K562 (cell line): ENCODE results near the gene RAPSN. TPM values are rescaled to one million over a fixed set of nuclear protein-coding genes. Genes with fewer than 3 reads are reported as not detected.

Experiments
- BACH1 ChIP-seq: fragments of 200-800 bp; sonication (Bioruptor generic); IDR thresholded peaks from 2 replicates; pipeline ENCODE4 v1.6.1; 2016; ENCODE audit warnings: missing genetic modification characterization, missing compliant biosample characterization
- CREBBP ChIP-seq: IDR thresholded peaks from one replicate; pipeline ENCODE4 v1.6.1; 2012; ENCODE audit warnings: low read depth, mild to moderate bottlenecking, control low read depth, inconsistent platforms, low read length
- ESRRA ChIP-seq: fragments of 450-650 bp; IDR thresholded peaks from 2 replicates; pipeline ENCODE4 v1.6.1; 2014; ENCODE audit warnings: low read depth, mild to moderate bottlenecking, moderate library complexity, borderline replicate concordance
- FOSL1 ChIP-seq: fragments of 200-800 bp; sonication (Bioruptor generic); conservative IDR thresholded peaks from 2 replicates; pipeline ENCODE4 v1.6.1; 2016; ENCODE audit warnings: missing genetic modification characterization, missing compliant biosample characterization
- FOXP1 ChIP-seq: sonication (generic); formaldehyde crosslinking; IDR thresholded peaks from 2 replicates; pipeline ENCODE4 v1.8.0; 2022; ENCODE audit warnings: mild to moderate bottlenecking, missing genetic modification reagents
- FUS ChIP-seq: fragments of 200-400 bp; formaldehyde crosslinking; optimal IDR thresholded peaks from 2 replicates; pipeline ENCODE3; 2017; ENCODE audit warnings: low read depth, low read length
- GTF2B ChIP-seq: IDR thresholded peaks from 2 replicates; pipeline ENCODE4 v1.6.1; 2011; ENCODE audit not compliant: insufficient read length; ENCODE audit errors: extremely low read depth
- HDAC2 ChIP-seq: fragments of 450-650 bp; IDR thresholded peaks from 2 replicates; pipeline ENCODE4 v1.6.1; 2016; ENCODE audit warnings: mild to moderate bottlenecking
- HES1 ChIP-seq: fragments of 450-650 bp; IDR thresholded peaks from 2 replicates; pipeline ENCODE4 v1.6.1; 2016; ENCODE audit warnings: low read depth, mild to moderate bottlenecking, moderate library complexity
- ID3 ChIP-seq, 2 experiments: fragments of 250-450 bp in 1 of 2; fragments of 450-650 bp in 1 of 2; sonication (Bioruptor Pico) in 1 of 2; IDR thresholded peaks; 2 replicates each; pipeline versions ENCODE4 v1.6.1 to v1.8.0; 2016 to 2021; ENCODE audit warnings: mild to moderate bottlenecking in 2 of 2, moderate library complexity in 2 of 2, missing compliant biosample characterization in 1 of 2, missing genetic modification characterization in 1 of 2
- ILF3 ChIP-seq: fragments of 450-650 bp; IDR thresholded peaks from 2 replicates; pipeline ENCODE4 v1.6.1; 2018; ENCODE audit warnings: antibody characterized with exemption, mild to moderate bottlenecking, moderate library complexity, borderline replicate concordance
- KLF1 ChIP-seq: fragments of 450-650 bp; IDR thresholded peaks from 2 replicates; pipeline ENCODE4 v1.6.1; 2016; ENCODE audit warnings: missing genetic modification characterization, missing compliant biosample characterization
- L3MBTL2 ChIP-seq: fragments of 450-650 bp; IDR thresholded peaks from 2 replicates; pipeline ENCODE4 v1.6.1; 2016; ENCODE audit warnings: mild to moderate bottlenecking, moderate library complexity
- MAFG ChIP-seq: fragments of 450-650 bp; conservative IDR thresholded peaks from 2 replicates; pipeline ENCODE4 v1.6.1; 2016; ENCODE audit warnings: missing genetic modification characterization, missing compliant biosample characterization
- MAX ChIP-seq: sonication (generic); formaldehyde crosslinking; IDR thresholded peaks from 2 replicates; pipeline ENCODE4 v1.9.0; 2022; ENCODE audit warnings: mild to moderate bottlenecking, missing genetic modification reagents
- NFIC ChIP-seq: fragments of 450-650 bp; IDR thresholded peaks from 2 replicates; pipeline ENCODE4 v1.6.1; 2017; ENCODE audit warnings: mild to moderate bottlenecking, inconsistent platforms
- RBFOX2 ChIP-seq: fragments of 200-400 bp; formaldehyde crosslinking; IDR thresholded peaks from 2 replicates; pipeline ENCODE4 v1.6.1; 2017; ENCODE audit warnings: low read depth, mild to moderate bottlenecking, low read length, moderate library complexity
- RBM22 ChIP-seq: fragments of 200-400 bp; formaldehyde crosslinking; IDR thresholded peaks from 2 replicates; pipeline ENCODE4 v1.6.1; 2018; ENCODE audit warnings: low read length, low read depth; ENCODE audit not compliant: poor library complexity, severe bottlenecking
- TCFL5 ChIP-seq: fragments of 250-450 bp; sonication (Bioruptor Pico); conservative IDR thresholded peaks from 2 replicates; pipeline ENCODE4 v1.6.1; 2021; ENCODE audit warnings: mild to moderate bottlenecking, moderate library complexity, matching md5 sums
- TFAP4 ChIP-seq: sonication (generic); formaldehyde crosslinking; IDR thresholded peaks from 2 replicates; pipeline ENCODE4 v1.8.0; 2022; ENCODE audit warnings: missing genetic modification reagents, mild to moderate bottlenecking, moderate library complexity, borderline replicate concordance
- THRB ChIP-seq: fragments of 450-650 bp; formaldehyde crosslinking; conservative IDR thresholded peaks from 2 replicates; pipeline ENCODE4 v1.4.0; 2022; ENCODE audit warnings: mild to moderate bottlenecking, missing genetic modification characterization
- TSC22D4 ChIP-seq: fragments of 450-650 bp; IDR thresholded peaks from 2 replicates; pipeline ENCODE4 v1.6.1; 2016; ENCODE audit warnings: missing genetic modification characterization, missing biosample characterization, control low read depth
- ZNF197 ChIP-seq: fragments of 200-800 bp; sonication (Bioruptor generic); IDR thresholded peaks from 2 replicates; pipeline ENCODE4 v1.6.1; 2016; ENCODE audit warnings: low read depth, missing genetic modification characterization, missing compliant biosample characterization
- ZNF408 ChIP-seq: fragments of 250-450 bp; sonication (Bioruptor Pico); IDR thresholded peaks from 2 replicates; pipeline ENCODE4 v1.4.0; 2020; ENCODE audit warnings: low read depth, mild to moderate bottlenecking, moderate library complexity
- ZNF551 ChIP-seq: fragments of 250-450 bp; sonication (Bioruptor Pico); IDR thresholded peaks from 2 replicates; pipeline ENCODE4 v1.5.0; 2021; ENCODE audit warnings: mild to moderate bottlenecking, moderate library complexity
- ZNF668 ChIP-seq: fragments of 250-450 bp; sonication (Bioruptor Pico); IDR thresholded peaks from 2 replicates; pipeline ENCODE4 v1.8.0; 2022; ENCODE audit warnings: mild to moderate bottlenecking, inconsistent platforms
- polyA plus RNA-seq, 8 experiments: library from polyadenylated mRNA; depleted of rRNA in 4 of 8; stranded (reverse) in 5 of 8; unstranded in 3 of 8; fragments of >200 nt; fragmentation: Nextera tagmentation in 2 of 8; fragmentation: Illumina TruSeq in 1 of 8; extraction: Ambion mirVana in 2 of 8; extraction: Trizol in 1 of 8; gene quantifications; 2 replicates each; pipeline versions ENCODE4 v1.2.1 to v1.2.3, GENCODE V29; 2011 to 2014; ENCODE audit warnings: inconsistent platforms in 1 of 8, missing spikeins in 1 of 8
- total RNA-seq, 7 experiments: library from RNA; depleted of rRNA in 6 of 7; stranded (reverse); fragments of >200 nt in 6 of 7; fragmentation: Illumina TruSeq in 2 of 7; extraction: Trizol in 2 of 7; gene quantifications; 2 replicates each; pipeline versions ENCODE4 v1.2.1 to v1.2.3, GENCODE V29; 2011 to 2021; ENCODE audit warnings: low replicate concordance in 1 of 7

RAPSN gene
- total and polyA plus RNA-seq, 9 of the 15 experiments (the other 6 are each of a cell fraction or from before 2014, with no cell fraction given): 0.06 to 0.11 TPM; not detected in 7

- no peak for TF ChIP-seq TSC22D4 (tag)
- TF ChIP-seq HDAC2: no peak
- no peak for TF ChIP-seq GTF2B
- 0 out of 2 replicates have a peak, but pooled peaks have one; percentile 1 for TF ChIP-seq FOXP1 (CRISPR knock-in tag)
- TF ChIP-seq FOSL1 (tag): no peak
- no peak for TF ChIP-seq ID3 (CRISPR knock-in tag; IDR thresholded peaks at IDR 0.05)
- TF ChIP-seq ID3 (tag; IDR thresholded peaks at IDR 0.05): no peak
- peak; percentile 63 for TF ChIP-seq RBFOX2
- no peak for TF ChIP-seq ZNF197 (CRISPR knock-in tag)
- TF ChIP-seq HES1: no peak
- 0 out of 2 replicates have a peak, but pooled peaks have one; percentile 21 for TF ChIP-seq TFAP4 (CRISPR knock-in tag)
- TF ChIP-seq KLF1 (tag): no peak
- TF ChIP-seq TCFL5 (CRISPR knock-in tag): no peak
- no peak for TF ChIP-seq ESRRA
- TF ChIP-seq ZNF668: no peak
- TF ChIP-seq MAFG (tag): no peak
- TF ChIP-seq CREBBP: no peak
- TF ChIP-seq BACH1: no peak
- TF ChIP-seq RBM22: peak; percentile 81
- TF ChIP-seq MAX (CRISPR knock-in tag): no peak
- peak; percentile 25; the same call in 1 of the 2 replicates for TF ChIP-seq NFIC
- TF ChIP-seq THRB (CRISPR knock-in tag): no peak
- no peak for TF ChIP-seq ILF3
- no peak for TF ChIP-seq ZNF551 (CRISPR knock-in tag)
- TF ChIP-seq L3MBTL2: no peak
- no peak for TF ChIP-seq ZNF408 (CRISPR knock-in tag)
- TF ChIP-seq FUS: no peak
Measured at GRCh38 chr11:47415949-47416472, 32.9 kb downstream of the RAPSN start (continued).
